GM13976 (cell line): ENCODE measurements around the gene FTO.

Experiments
- DNase-seq: peaks from one replicate; pipeline ENCODE4 v3.0.0; 2012; ENCODE audit warnings: low spot score
- in situ Hi-C: fragments of 300-500 bp; cut with MboI; formaldehyde crosslinking; loops from one replicate; pipeline ENCODE4 v1.12.0; 2022; ENCODE audit warnings: low sequenced_read_pairs, mixed read lengths, inconsistent platforms; ENCODE audit not compliant: unreplicated experiment
- TF ChIP-seq, protein P1 (sequence below): IDR thresholded peaks from 2 replicates; pipeline ENCODE4 v1.5.1; 2012; ENCODE audit warnings: borderline replicate concordance, mild to moderate bottlenecking; ENCODE audit not compliant: insufficient read depth; ENCODE audit errors: extremely low read depth, missing control alignments, control extremely low read depth

The FTO gene

GRCh38 chr16:53734908-53735307 is 31.0 kb downstream of the FTO start:
- no peak for DNase-seq
- TF ChIP-seq, protein P1, sequence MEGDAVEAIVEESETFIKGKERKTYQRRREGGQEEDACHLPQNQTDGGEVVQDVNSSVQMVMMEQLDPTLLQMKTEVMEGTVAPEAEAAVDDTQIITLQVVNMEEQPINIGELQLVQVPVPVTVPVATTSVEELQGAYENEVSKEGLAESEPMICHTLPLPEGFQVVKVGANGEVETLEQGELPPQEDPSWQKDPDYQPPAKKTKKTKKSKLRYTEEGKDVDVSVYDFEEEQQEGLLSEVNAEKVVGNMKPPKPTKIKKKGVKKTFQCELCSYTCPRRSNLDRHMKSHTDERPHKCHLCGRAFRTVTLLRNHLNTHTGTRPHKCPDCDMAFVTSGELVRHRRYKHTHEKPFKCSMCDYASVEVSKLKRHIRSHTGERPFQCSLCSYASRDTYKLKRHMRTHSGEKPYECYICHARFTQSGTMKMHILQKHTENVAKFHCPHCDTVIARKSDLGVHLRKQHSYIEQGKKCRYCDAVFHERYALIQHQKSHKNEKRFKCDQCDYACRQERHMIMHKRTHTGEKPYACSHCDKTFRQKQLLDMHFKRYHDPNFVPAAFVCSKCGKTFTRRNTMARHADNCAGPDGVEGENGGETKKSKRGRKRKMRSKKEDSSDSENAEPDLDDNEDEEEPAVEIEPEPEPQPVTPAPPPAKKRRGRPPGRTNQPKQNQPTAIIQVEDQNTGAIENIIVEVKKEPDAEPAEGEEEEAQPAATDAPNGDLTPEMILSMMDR = no peak
- in situ Hi-C loops = no loop called here

DNA sequence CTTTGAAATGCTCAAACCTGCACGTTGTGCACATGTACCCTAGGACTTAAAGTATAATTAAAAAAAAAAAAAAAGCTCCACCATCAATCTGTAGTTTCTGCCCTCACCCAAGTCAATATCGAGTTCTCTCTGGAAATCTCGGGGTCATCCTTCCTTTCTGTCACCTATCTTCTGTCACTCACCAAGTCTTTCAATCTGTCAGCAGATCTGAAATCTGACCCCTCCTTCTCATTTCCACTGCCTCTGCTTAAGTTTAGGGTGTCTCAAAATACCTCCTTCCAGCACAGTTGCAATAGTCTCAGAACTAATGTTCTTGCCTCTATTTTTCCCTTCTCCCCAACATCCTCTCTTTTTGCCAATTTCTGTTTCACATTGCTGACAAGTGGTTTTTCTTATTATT is 32.3 kb downstream of the FTO start:
- TF ChIP-seq, protein P1 = no peak
- in situ Hi-C loops = no loop called here
- no peak for DNase-seq

DNA sequence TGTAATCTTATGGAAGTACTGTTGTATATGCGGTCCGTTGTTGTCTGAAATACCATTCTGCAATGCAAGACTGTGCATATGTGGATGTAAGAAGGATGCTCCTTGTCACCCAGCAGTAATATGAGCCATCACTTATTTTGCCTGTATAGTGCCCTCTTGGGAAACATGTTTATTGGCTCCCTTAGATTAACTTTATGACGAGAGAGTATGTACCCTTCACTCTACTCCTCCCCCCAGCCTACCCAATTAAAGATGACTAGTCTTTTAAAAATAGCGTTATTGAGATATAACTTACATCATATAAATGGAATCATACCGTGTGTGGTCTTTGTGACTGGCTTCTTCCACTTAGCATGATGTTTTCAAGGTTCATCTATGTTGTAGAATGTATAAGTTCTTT is 33.6 kb downstream of the FTO start:
- TF ChIP-seq, protein P1 = no peak
- no peak for DNase-seq
- in situ Hi-C loops = no loop called here

- no peak for DNase-seq
- in situ Hi-C loops = no loop called here
- TF ChIP-seq, protein P1 = no peak
Observed at GRCh38 chr16:53740476-53740875, 36.5 kb downstream of the FTO start.

GRCh38 chr16:53740933-53741531 is 37.1 kb downstream of the FTO start:
- in situ Hi-C loops = no loop called here

GRCh38 chr16:53741546-53741945 is 37.6 kb downstream of the FTO start:
- DNase-seq = no peak
- TF ChIP-seq, protein P1 = no peak
- in situ Hi-C loops = no loop called here

More at GRCh38 chr16:53740933-53741531, 37.1 kb downstream of the FTO start:
- TF ChIP-seq, protein P1 = no peak
- no peak for DNase-seq
